ENCODE results near the gene HSPBP1. TPM values are rescaled to one million over a fixed set of nuclear protein-coding genes. Genes with fewer than 3 reads are reported as not detected.
"Not testable (repeated sequence)": the region's sequence is repeated elsewhere in the genome, so short reads cannot be mapped to it uniquely, and the experiment has no call there.

The HSPBP1 gene
- total RNA-seq, 2 donors from 2014 or later, result 26.8 to 26.9 TPM

DNA sequence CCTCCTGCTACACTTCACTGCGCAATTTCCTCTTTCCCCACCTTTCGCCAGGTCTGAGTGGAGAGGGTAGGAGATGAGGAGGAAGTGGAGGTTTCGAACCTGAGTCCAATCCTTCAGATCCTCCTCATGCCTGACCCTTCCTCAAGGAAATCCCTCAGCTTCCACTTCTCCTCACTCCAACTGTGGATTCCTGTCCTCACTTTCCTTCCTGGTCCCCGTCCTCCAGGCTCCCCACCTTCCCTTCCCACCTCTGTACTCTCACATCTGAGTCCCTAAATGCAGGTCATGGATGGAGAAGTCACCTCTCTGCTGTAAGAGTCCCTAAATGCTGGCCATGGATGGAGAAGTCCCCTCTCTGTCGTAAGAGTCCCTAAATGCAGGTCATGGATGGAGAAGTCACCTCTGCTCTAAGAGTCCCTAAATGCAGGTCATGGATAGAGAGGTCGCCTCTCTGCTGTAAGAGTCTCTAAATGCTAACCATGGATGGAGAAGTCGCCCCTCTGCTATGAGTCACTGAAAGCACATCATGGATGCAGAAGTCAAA, 54.4 kb downstream of the HSPBP1 start:
- Histone ChIP-seq H3K36me3 (peaks cover 12% of the 10 kb centered on the region), H3K4me1 (ENCODE audit: control insufficient read depth in 1 of 2, low read depth in 2 of 2) (no peaks in the 10 kb centered on the region), H3K9me3 (no peaks in the 10 kb centered on the region), H3K27ac (no peak overlapping the region), H3K4me3 (no peak overlapping the region), H3K27me3 (replicated peaks; ENCODE audit: insufficient read depth) (no peaks in the 10 kb centered on the region)
- ATAC-seq (ENCODE audit: insufficient number of reproducible peaks, low FRiP score, low read depth) (no peak), DNase-seq (ENCODE audit: low spot score) (no peak)
- TF ChIP-seq, protein P1, sequence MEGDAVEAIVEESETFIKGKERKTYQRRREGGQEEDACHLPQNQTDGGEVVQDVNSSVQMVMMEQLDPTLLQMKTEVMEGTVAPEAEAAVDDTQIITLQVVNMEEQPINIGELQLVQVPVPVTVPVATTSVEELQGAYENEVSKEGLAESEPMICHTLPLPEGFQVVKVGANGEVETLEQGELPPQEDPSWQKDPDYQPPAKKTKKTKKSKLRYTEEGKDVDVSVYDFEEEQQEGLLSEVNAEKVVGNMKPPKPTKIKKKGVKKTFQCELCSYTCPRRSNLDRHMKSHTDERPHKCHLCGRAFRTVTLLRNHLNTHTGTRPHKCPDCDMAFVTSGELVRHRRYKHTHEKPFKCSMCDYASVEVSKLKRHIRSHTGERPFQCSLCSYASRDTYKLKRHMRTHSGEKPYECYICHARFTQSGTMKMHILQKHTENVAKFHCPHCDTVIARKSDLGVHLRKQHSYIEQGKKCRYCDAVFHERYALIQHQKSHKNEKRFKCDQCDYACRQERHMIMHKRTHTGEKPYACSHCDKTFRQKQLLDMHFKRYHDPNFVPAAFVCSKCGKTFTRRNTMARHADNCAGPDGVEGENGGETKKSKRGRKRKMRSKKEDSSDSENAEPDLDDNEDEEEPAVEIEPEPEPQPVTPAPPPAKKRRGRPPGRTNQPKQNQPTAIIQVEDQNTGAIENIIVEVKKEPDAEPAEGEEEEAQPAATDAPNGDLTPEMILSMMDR (IDR thresholded peaks at IDR 0.05), result no peak

DNA sequence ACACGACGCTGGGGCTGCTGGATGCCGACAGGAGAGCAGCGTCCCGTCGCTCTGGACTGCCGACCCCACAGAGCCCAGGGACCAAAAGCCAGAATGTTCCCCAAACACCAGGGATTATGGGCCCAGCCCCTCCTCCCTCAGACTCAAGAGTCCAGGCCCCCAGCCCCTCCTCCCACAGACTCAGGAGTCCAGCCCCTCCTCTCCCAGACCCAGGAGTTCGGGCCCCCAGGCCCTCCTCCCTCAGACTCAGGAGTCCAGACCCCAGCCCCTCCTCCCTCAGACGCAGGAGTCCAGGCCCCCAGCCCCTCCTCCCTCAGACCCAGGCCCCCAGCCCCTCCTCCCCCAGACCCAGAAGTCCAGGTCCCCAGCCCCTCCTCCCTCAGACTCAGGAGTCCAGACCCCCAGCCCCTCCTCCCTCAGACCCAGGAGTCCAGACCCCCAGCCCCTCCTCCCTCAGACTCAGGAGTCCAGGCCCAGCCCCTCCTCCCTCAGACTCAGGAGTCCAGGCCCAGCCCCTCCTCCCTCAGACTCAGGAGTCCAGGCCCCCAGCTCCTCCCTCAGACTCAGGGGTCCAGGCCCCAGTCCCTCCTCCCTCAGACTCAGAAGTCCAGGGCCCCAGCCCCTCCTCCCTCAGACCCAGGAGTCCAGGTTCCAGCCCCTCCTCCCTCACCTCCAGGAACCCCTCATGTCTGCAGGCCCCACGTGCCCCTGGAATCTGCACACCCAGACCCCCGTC, 55.1 kb downstream of the HSPBP1 start:
- H3K36me3 ChIP-seq; DNase-seq (ENCODE audit: low spot score): not testable (repeated sequence)

GRCh38 chr19:55224038-55224665, 55.8 kb downstream of the HSPBP1 start:
- TF ChIP-seq, protein P1 (IDR thresholded peaks at IDR 0.05), result no peak

More for the DNA sequence above, 55.1 kb downstream of the HSPBP1 start:
- ATAC-seq (ENCODE audit: insufficient number of reproducible peaks, low FRiP score, low read depth); H3K27me3 ChIP-seq (replicated peaks; ENCODE audit: insufficient read depth); H3K9me3 ChIP-seq; H3K4me3 ChIP-seq; H3K27ac ChIP-seq; H3K4me1 ChIP-seq (ENCODE audit: control insufficient read depth in 1 of 2, low read depth in 2 of 2): not testable (repeated sequence)

GRCh38 chr19:55223291-55224037, 56.4 kb downstream of the HSPBP1 start:
- Histone ChIP-seq H3K9me3 (no peaks in the 10 kb centered on the region), H3K4me1 (ENCODE audit: control insufficient read depth in 1 of 2, low read depth in 2 of 2) (no peaks in the 10 kb centered on the region), H3K36me3 (peaks cover 3% of the 10 kb centered on the region), H3K27me3 (replicated peaks; ENCODE audit: insufficient read depth) (no peaks in the 10 kb centered on the region), H3K27ac (no peak overlapping the region), H3K4me3 (no peak overlapping the region)
- TF ChIP-seq, protein P1 (IDR thresholded peaks at IDR 0.05), result no peak
- no peak for ATAC-seq (ENCODE audit: insufficient number of reproducible peaks, low FRiP score, low read depth)
- DNase-seq (ENCODE audit: low spot score), result no peak

More at GRCh38 chr19:55224038-55224665, 55.8 kb downstream of the HSPBP1 start:
- H3K27me3 ChIP-seq (replicated peaks; ENCODE audit: insufficient read depth), result no peaks in the 10 kb centered on the region
- H3K36me3 ChIP-seq, result peaks cover 3% of the 10 kb centered on the region
- no peaks in the 10 kb centered on the region for H3K9me3 ChIP-seq
- no peaks in the 10 kb centered on the region for H3K4me1 ChIP-seq (ENCODE audit: control insufficient read depth in 1 of 2, low read depth in 2 of 2)
- ATAC-seq (ENCODE audit: insufficient number of reproducible peaks, low FRiP score, low read depth), result no peak
- no peak overlapping the region for H3K27ac ChIP-seq
- no peak for DNase-seq (ENCODE audit: low spot score)
- no peak overlapping the region for H3K4me3 ChIP-seq

- Histone ChIP-seq H3K27me3 (replicated peaks; ENCODE audit: insufficient read depth) (no peaks in the 10 kb centered on the region), H3K27ac (no peak overlapping the region), H3K36me3 (no peaks in the 10 kb centered on the region), H3K9me3 (no peaks in the 10 kb centered on the region), H3K4me1 (ENCODE audit: control insufficient read depth in 1 of 2, low read depth in 2 of 2) (peaks cover 5 to 6% of the 10 kb centered on the region in 2 donors), H3K4me3 (no peak overlapping the region)
- TF ChIP-seq, protein P1 (IDR thresholded peaks at IDR 0.05), result no peak
- DNase-seq (ENCODE audit: low spot score) (no peak), ATAC-seq (ENCODE audit: insufficient number of reproducible peaks, low FRiP score, low read depth) (no peak)
Measured at GRCh38 chr19:55220525-55220924, 59.4 kb downstream of the HSPBP1 start.
